Cardiac muscle cell (in vitro differentiated cells and primary cell): Measurements from ENCODE around the gene UBQLN1. TPM values are rescaled to one million over a fixed set of nuclear protein-coding genes. Genes with fewer than 3 reads are reported as not detected.
"Not testable (repeated sequence)": the region's sequence is repeated elsewhere in the genome, so short reads cannot be mapped to it uniquely, and the experiment has no call there.

ENCODE experiments used
- DNase-seq, 2 donors: peaks; one replicate each; pipeline versions ENCODE4 v3.0.0 to v3.0.0-alpha.2; 2010 to 2017; ENCODE audit warnings: low read depth in 1 of 2, low spot score in 1 of 2
- H3K27ac ChIP-seq: fragments of 200-600 bp; sonication (generic); 2 replicates; pipeline ENCODE4 v1.5.1; 2016
- H3K27me3 ChIP-seq: fragments of 200-600 bp; sonication (generic); 2 replicates; pipeline ENCODE4 v1.6.0; 2016; ENCODE audit warnings: control low read depth
- H3K36me3 ChIP-seq: fragments of 200-600 bp; sonication (generic); 2 replicates; pipeline ENCODE4 v1.5.1; 2016; ENCODE audit warnings: control low read depth
- H3K4me1 ChIP-seq: fragments of 200-600 bp; sonication (generic); 2 replicates; pipeline ENCODE4 v1.8.1; 2017; ENCODE audit warnings: low read depth, mild to moderate bottlenecking, mixed run types
- H3K4me3 ChIP-seq: fragments of 200-600 bp; sonication (generic); 2 replicates; pipeline ENCODE4 v1.5.1; 2016; ENCODE audit warnings: mild to moderate bottlenecking
- H3K9me3 ChIP-seq: fragments of 200-600 bp; sonication (generic); 2 replicates; pipeline ENCODE4 v1.5.1; 2017; ENCODE audit warnings: low read depth, mild to moderate bottlenecking, control low read depth
- polyA plus RNA-seq: library from polyadenylated mRNA; unstranded; fragments of >200 nt; fragmentation: Nextera tagmentation; extraction: Ambion mirVana; gene quantifications from 2 replicates; pipeline ENCODE4 v1.2.1, GENCODE V29; 2016
- total RNA-seq: library from RNA; depleted of rRNA; stranded (reverse); fragments of >200 nt; gene quantifications from 2 replicates; pipeline ENCODE4 v1.2.3, GENCODE V29; 2016
- TF ChIP-seq, protein P1 (sequence below): IDR thresholded peaks from 2 replicates; pipeline ENCODE4 v1.5.1; 2012; ENCODE audit warnings: low read depth, mild to moderate bottlenecking, low read length

Gene UBQLN1
- total and polyA plus RNA-seq, 2 experiments from 2014 or later, result 38.0 to 102 TPM

DNA sequence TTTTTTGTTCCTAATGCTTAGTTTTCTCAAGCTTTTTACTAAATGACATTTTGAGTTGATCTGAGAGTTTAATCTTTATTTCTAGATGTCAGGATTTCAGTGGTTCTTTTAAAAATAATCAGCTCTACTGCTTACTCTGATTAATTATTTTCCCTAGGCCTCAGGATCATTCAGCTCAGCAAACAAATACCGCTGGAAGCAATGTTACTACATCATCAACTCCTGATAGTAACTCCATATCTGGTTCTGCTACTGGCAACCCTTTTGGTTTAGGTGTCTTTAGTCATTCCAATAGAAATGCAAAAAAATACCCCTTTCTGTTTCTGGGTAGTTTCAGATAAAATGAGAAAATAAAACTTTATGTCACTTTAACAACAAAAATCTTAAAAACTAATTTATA lies 90.5 kb downstream of the UBQLN1 start:
- H3K27me3 ChIP-seq, result no peaks in the 10 kb centered on the region
- H3K9me3 ChIP-seq, result no peaks in the 10 kb centered on the region
- no peaks in the 10 kb centered on the region for H3K36me3 ChIP-seq
- no peaks in the 10 kb centered on the region for H3K4me1 ChIP-seq
- TF ChIP-seq, protein P1, sequence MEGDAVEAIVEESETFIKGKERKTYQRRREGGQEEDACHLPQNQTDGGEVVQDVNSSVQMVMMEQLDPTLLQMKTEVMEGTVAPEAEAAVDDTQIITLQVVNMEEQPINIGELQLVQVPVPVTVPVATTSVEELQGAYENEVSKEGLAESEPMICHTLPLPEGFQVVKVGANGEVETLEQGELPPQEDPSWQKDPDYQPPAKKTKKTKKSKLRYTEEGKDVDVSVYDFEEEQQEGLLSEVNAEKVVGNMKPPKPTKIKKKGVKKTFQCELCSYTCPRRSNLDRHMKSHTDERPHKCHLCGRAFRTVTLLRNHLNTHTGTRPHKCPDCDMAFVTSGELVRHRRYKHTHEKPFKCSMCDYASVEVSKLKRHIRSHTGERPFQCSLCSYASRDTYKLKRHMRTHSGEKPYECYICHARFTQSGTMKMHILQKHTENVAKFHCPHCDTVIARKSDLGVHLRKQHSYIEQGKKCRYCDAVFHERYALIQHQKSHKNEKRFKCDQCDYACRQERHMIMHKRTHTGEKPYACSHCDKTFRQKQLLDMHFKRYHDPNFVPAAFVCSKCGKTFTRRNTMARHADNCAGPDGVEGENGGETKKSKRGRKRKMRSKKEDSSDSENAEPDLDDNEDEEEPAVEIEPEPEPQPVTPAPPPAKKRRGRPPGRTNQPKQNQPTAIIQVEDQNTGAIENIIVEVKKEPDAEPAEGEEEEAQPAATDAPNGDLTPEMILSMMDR, result no peak
- no peak for DNase-seq
- H3K27ac ChIP-seq, result no peak overlapping the region
- H3K4me3 ChIP-seq, result no peak overlapping the region

DNA sequence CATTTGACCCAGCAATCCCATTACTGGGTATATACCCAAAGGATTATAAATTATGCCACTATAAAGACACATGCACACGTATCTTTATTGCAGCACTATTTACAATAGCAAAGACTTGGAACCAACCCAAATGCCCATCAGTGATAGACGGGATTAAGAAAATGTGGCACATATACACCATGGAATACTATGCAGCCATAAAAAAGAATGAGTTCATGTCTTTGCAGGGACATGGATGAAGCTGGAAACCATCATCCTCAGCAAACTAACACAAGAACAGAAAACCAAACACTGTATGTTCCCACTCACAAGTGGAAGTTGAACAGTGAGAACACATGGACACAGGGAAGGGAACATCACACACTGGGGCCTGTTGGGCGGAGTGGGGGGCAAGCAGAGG lies 94.5 kb downstream of the UBQLN1 start:
- H3K9me3 ChIP-seq, H3K4me1 ChIP-seq, H3K27me3 ChIP-seq, H3K4me3 ChIP-seq, DNase-seq, H3K36me3 ChIP-seq, H3K27ac ChIP-seq: not testable (repeated sequence)

Other genes starting within 250 kb of the UBQLN1 start
- gene FRMD3, start 169.6 kb downstream of the UBQLN1 start, total RNA-seq, result 66.4 and 74.1 TPM in 2 replicates
- gene FRMD3, start 169.6 kb downstream of the UBQLN1 start, polyA plus RNA-seq, result 61.5 and 70.7 TPM in 2 replicates
- 3.1 and 6.4 TPM in 2 replicates for gene IDNK, start 84.8 kb downstream of the UBQLN1 start, total RNA-seq
- 6.0 and 12.3 TPM in 2 replicates for gene IDNK, start 84.8 kb downstream of the UBQLN1 start, polyA plus RNA-seq
- 8.1 and 11.7 TPM in 2 replicates for gene GKAP1, start 109.8 kb upstream of the UBQLN1 start, total RNA-seq
- gene GKAP1, start 109.8 kb upstream of the UBQLN1 start, polyA plus RNA-seq, result 19.7 and 33.9 TPM in 2 replicates
- 2.6 and 6.2 TPM in 2 replicates for gene KIF27, start 213.5 kb upstream of the UBQLN1 start, total RNA-seq
- gene KIF27, start 213.5 kb upstream of the UBQLN1 start, polyA plus RNA-seq, result 4.4 and 6.6 TPM in 2 replicates